ENCODE data around the gene HINFP. TPM values are rescaled to one million over a fixed set of nuclear protein-coding genes. Genes with fewer than 3 reads are reported as not detected.

The HINFP gene
- total and polyA plus RNA-seq, 3 experiments from 2014 or later, result 14.6 to 29.1 (median 26.8) TPM

- Mint-ChIP-seq H3K27me3 (peaks cover 0 to 2% of the 10 kb centered on the region in 2 donors), H3K36me3 (peaks cover 0 to 12% (median 3%) of the 10 kb centered on the region in 3 donors), H3K4me3 (peak overlapping the region in 2 of 7 donors; percentile 70 to 78), H3K27ac (peak overlapping the region in 1 of 8 donors; percentile 54), H3K9me3 (no peaks in the 10 kb centered on the region), H3K4me1 (peaks cover 17 to 30% (median 22%) of the 10 kb centered on the region in 3 donors)
- ChIA-PET POLR2A (no interaction called here), CTCF (interaction anchor here (1.0 to 2.9 kb wide), 2 partner anchors 7 to 25 kb away, joined by 3 to 13 read pairs; a partner anchor contains a TSS)
- Histone ChIP-seq H3K27me3 (ENCODE audit: insufficient read depth, low read length, poor library complexity, severe bottlenecking) (no peaks in the 10 kb centered on the region), H3K27ac (ENCODE audit: low read depth, low read length) (peak overlapping the region; percentile 79), H3K36me3 (ENCODE audit: insufficient read depth, low read length) (peaks cover 2% of the 10 kb centered on the region), H3K9me3 (ENCODE audit: low read length) (no peaks in the 10 kb centered on the region), H3K4me3 (ENCODE audit: low read length) (no peak overlapping the region), H3K4me1 (ENCODE audit: insufficient read depth, low read length) (peaks cover 15% of the 10 kb centered on the region)
- no peak for DNase-seq
Measured at GRCh38 chr11:119087123-119087522, 34.3 kb upstream of the HINFP start.

DNA sequence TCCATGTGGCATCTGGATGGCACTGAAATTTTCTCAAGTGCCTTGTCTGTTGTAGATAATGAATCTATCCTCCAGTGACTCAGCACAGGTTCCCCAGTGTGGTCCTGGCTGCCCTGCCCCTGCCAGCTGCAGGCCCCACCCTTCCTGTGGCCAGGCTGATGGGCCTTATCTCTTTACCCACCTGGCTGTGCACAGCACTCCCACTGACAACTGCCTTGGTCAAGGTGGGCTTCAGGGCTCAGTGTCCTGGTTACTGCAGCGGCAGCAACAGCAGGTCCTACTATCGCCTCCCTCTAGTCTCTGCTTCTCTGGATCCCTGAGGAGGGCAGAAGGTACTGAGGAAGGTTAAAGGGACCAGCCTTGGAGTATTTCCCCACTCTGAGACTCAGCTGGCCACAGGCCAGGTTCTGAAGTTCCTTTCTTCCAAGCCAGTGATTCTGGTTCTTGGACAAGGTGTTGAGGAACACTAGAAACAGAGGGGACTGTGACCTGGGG is 33.6 kb upstream of the HINFP start:
- DNase-seq, result no peak
- H3K27me3 ChIP-seq (ENCODE audit: insufficient read depth, low read length, poor library complexity, severe bottlenecking), result no peaks in the 10 kb centered on the region
- Mint-ChIP-seq H3K4me1 (peaks cover 23 to 37% (median 28%) of the 10 kb centered on the region in 3 donors), H3K27ac (peak overlapping the region in 1 of 8 donors; percentile 54), H3K4me3 (peak overlapping the region in 2 of 7 donors; percentile 26 to 78), H3K27me3 (peaks cover 0 to 2% of the 10 kb centered on the region in 2 donors), H3K9me3 (no peaks in the 10 kb centered on the region), H3K36me3 (peaks cover 0 to 12% (median 3%) of the 10 kb centered on the region in 3 donors)
- no peaks in the 10 kb centered on the region for H3K36me3 ChIP-seq (ENCODE audit: insufficient read depth, low read length)
- POLR2A ChIA-PET, result no interaction called here
- H3K4me1 ChIP-seq (ENCODE audit: insufficient read depth, low read length), result peaks cover 20% of the 10 kb centered on the region
- CTCF ChIA-PET, result interaction anchor here (1.0 kb wide), 1 partner anchor 24 kb away, joined by 3 read pairs; no protein-coding TSS in a partner anchor
- no peaks in the 10 kb centered on the region for H3K9me3 ChIP-seq (ENCODE audit: low read length)
- H3K4me3 ChIP-seq (ENCODE audit: low read length), result no peak overlapping the region
- peak overlapping the region; percentile 79 for H3K27ac ChIP-seq (ENCODE audit: low read depth, low read length)

GRCh38 chr11:119088406-119088805 is 33.0 kb upstream of the HINFP start:
- H3K36me3 Mint-ChIP-seq, result peaks cover 0 to 12% (median 3%) of the 10 kb centered on the region in 3 donors
- H3K27me3 Mint-ChIP-seq, result peaks cover 0 to 2% of the 10 kb centered on the region in 2 donors
- Histone ChIP-seq H3K4me3 (ENCODE audit: low read length) (no peak overlapping the region), H3K27me3 (ENCODE audit: insufficient read depth, low read length, poor library complexity, severe bottlenecking) (no peaks in the 10 kb centered on the region), H3K36me3 (ENCODE audit: insufficient read depth, low read length) (no peaks in the 10 kb centered on the region), H3K27ac (ENCODE audit: low read depth, low read length) (peak overlapping the region; percentile 79), H3K4me1 (ENCODE audit: insufficient read depth, low read length) (peaks cover 26% of the 10 kb centered on the region), H3K9me3 (ENCODE audit: low read length) (no peaks in the 10 kb centered on the region)
- CTCF ChIA-PET, result no interaction called here
- no peak overlapping the region for H3K27ac Mint-ChIP-seq
- DNase-seq, result no peak
- H3K9me3 Mint-ChIP-seq, result no peaks in the 10 kb centered on the region
- peak overlapping the region in 1 of 7 donors; percentile 49 for H3K4me3 Mint-ChIP-seq
- H3K4me1 Mint-ChIP-seq, result peaks cover 27 to 43% (median 34%) of the 10 kb centered on the region in 3 donors
- POLR2A ChIA-PET, result no interaction called here

GRCh38 chr11:119089319-119089718 is 32.1 kb upstream of the HINFP start:
- Mint-ChIP-seq H3K9me3 (no peaks in the 10 kb centered on the region), H3K4me3 (peak overlapping the region in 1 of 7 donors; percentile 59), H3K27ac (peak overlapping the region in 1 of 8 donors; percentile 59), H3K4me1 (peaks cover 34 to 48% (median 41%) of the 10 kb centered on the region in 3 donors), H3K27me3 (peaks cover 0 to 2% of the 10 kb centered on the region in 2 donors), H3K36me3 (peaks cover 0 to 19% (median 3%) of the 10 kb centered on the region in 3 donors)
- ChIA-PET POLR2A (no interaction called here), CTCF (no interaction called here)
- no peaks in the 10 kb centered on the region for H3K9me3 ChIP-seq (ENCODE audit: low read length)
- H3K4me1 ChIP-seq (ENCODE audit: insufficient read depth, low read length), result peaks cover 31% of the 10 kb centered on the region
- no peak overlapping the region for H3K4me3 ChIP-seq (ENCODE audit: low read length)
- no peaks in the 10 kb centered on the region for H3K36me3 ChIP-seq (ENCODE audit: insufficient read depth, low read length)
- no peaks in the 10 kb centered on the region for H3K27me3 ChIP-seq (ENCODE audit: insufficient read depth, low read length, poor library complexity, severe bottlenecking)
- DNase-seq, result no peak
- H3K27ac ChIP-seq (ENCODE audit: low read depth, low read length), result peak overlapping the region; percentile 79

GRCh38 chr11:119091178-119091577 is 30.2 kb upstream of the HINFP start:
- Mint-ChIP-seq H3K4me1 (peaks cover 28 to 37% (median 36%) of the 10 kb centered on the region in 3 donors), H3K9me3 (peaks cover 0 to 2% (median 0%) of the 10 kb centered on the region in 5 donors), H3K4me3 (peak overlapping the region in 1 of 7 donors; percentile 76), H3K27ac (no peak overlapping the region), H3K27me3 (peaks cover 0 to 6% of the 10 kb centered on the region in 2 donors), H3K36me3 (peaks cover 0 to 20% (median 3%) of the 10 kb centered on the region in 3 donors)
- no peak overlapping the region for H3K4me3 ChIP-seq (ENCODE audit: low read length)
- H3K27me3 ChIP-seq (ENCODE audit: insufficient read depth, low read length, poor library complexity, severe bottlenecking), result no peaks in the 10 kb centered on the region
- H3K9me3 ChIP-seq (ENCODE audit: low read length), result no peaks in the 10 kb centered on the region
- H3K27ac ChIP-seq (ENCODE audit: low read depth, low read length), result peak overlapping the region; percentile 6
- DNase-seq, result no peak
- ChIA-PET CTCF (no interaction called here), POLR2A (interaction anchor here (0.6 to 1.2 kb wide), 2 partner anchors 23 to 387 kb away, joined by 3 to 7 read pairs; partner anchors contain the start of gene VPS11)
- no peaks in the 10 kb centered on the region for H3K36me3 ChIP-seq (ENCODE audit: insufficient read depth, low read length)
- H3K4me1 ChIP-seq (ENCODE audit: insufficient read depth, low read length), result peaks cover 22% of the 10 kb centered on the region

DNA sequence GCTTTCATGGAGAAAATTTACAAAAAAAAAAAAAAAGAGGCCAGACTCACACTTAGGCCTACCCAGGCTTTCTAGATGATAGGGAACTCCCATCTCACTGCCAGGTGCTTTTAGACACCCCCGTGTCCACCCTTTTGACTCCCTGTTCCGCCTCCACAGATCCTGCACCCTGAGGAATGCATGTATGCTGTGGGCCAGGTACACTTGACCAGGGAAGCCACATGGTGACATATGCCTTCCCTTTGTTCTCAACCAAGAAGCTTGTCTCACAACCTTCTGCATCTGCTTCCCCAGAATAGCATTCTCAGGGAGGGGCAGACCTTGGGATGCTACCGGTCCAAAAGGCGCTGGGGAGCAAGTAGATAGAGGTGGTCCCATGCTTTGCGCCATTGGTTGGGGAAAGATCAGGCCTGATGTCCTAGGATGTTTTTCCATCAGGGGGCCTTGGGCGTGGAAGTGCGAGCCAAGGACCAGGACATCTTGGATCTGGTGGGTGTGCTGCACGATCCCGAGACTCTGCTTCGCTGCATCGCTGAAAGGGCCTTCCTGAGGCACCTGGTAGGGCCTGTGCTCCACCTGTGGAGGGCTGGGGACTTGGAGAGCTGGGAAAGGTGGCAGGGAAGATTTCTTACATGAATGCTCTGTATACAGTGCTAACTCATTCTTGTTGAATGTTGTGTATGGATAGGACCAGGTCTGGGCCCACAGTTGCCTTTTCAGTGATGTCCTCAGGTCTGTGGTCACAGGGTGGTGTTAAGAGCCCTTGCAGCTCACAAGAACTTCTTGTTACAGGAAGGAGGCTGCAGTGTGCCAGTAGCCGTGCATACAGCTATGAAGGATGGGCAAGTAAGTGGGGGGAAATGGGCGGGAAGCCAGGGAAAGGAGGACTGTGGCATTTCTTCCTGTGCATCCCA is 29.2 kb upstream of the HINFP start:
- POLR2A ChIA-PET, result interaction anchor here (0.6 to 1.5 kb wide), 4 partner anchors 7 to 389 kb away, joined by 3 to 7 read pairs (median 5); partner anchors contain the start of genes HMBS and VPS11
- Histone ChIP-seq H3K27ac (ENCODE audit: low read depth, low read length) (no peak overlapping the region), H3K4me3 (ENCODE audit: low read length) (peak overlapping the region; percentile 88), H3K36me3 (ENCODE audit: insufficient read depth, low read length) (peaks cover 8% of the 10 kb centered on the region), H3K4me1 (ENCODE audit: insufficient read depth, low read length) (peaks cover 21% of the 10 kb centered on the region), H3K27me3 (ENCODE audit: insufficient read depth, low read length, poor library complexity, severe bottlenecking) (no peaks in the 10 kb centered on the region), H3K9me3 (ENCODE audit: low read length) (no peaks in the 10 kb centered on the region)
- Mint-ChIP-seq H3K9me3 (peaks cover 0 to 2% (median 0%) of the 10 kb centered on the region in 5 donors), H3K36me3 (peaks cover 0 to 29% (median 6%) of the 10 kb centered on the region in 3 donors), H3K4me1 (peaks cover 30 to 38% (median 35%) of the 10 kb centered on the region in 3 donors), H3K27me3 (peaks cover 0 to 6% of the 10 kb centered on the region in 2 donors), H3K4me3 (peak overlapping the region in 6 of 7 donors; percentile 14 to 84 (median 42)), H3K27ac (peak overlapping the region in 6 of 8 donors; percentile 5 to 87 (median 49))
- DNase-seq, result no peak
- CTCF ChIA-PET, result interaction anchor here (0.7 to 1.1 kb wide), 2 partner anchors 9 to 104 kb away, joined by 3 to 6 read pairs; no protein-coding TSS in a partner anchor

DNA sequence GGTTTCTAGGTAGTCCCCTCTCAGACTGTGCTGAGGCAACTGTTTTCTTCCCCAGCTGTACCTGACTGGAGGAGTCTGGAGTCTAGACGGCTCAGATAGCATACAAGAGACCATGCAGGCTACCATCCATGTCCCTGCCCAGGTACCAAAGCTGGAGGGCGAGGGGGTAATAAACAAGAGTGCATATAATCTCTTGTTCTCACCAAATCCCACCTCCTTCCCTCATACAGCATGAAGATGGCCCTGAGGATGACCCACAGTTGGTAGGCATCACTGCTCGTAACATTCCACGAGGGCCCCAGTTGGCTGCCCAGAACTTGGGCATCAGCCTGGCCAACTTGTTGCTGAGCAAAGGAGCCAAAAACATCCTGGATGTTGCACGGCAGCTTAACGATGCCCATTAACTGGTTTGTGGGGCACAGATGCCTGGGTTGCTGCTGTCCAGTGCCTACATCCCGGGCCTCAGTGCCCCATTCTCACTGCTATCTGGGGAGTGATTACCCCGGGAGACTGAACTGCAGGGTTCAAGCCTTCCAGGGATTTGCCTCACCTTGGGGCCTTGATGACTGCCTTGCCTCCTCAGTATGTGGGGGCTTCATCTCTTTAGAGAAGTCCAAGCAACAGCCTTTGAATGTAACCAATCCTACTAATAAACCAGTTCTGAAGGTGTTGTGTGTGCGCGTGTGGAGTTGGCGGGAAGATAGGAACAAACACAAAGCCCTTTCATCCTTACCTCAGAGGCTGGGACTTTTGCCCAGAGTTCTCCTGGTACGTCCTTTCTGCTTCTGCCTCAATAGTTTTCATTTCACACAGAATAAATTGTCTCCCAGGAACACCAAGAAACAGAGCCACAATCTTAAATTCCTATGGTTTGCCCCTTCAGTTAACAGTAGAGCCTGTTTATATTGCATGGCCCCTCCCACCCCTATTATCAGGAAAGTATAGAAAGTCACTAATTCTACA is 28.2 kb upstream of the HINFP start:
- no peaks in the 10 kb centered on the region for H3K27me3 ChIP-seq (ENCODE audit: insufficient read depth, low read length, poor library complexity, severe bottlenecking)
- no peak for DNase-seq
- peaks cover 26 to 34% (median 34%) of the 10 kb centered on the region in 3 donors for H3K4me1 Mint-ChIP-seq
- H3K27me3 Mint-ChIP-seq, result peaks cover 0 to 6% of the 10 kb centered on the region in 2 donors
- peaks cover 0 to 2% (median 0%) of the 10 kb centered on the region in 5 donors for H3K9me3 Mint-ChIP-seq
- H3K36me3 Mint-ChIP-seq, result peaks cover 0 to 38% (median 12%) of the 10 kb centered on the region in 3 donors
- ChIA-PET POLR2A (interaction anchor here (0.9 to 2.2 kb wide), 4 partner anchors 8 to 29 kb away, joined by 3 to 13 read pairs (median 6); partner anchors contain the start of genes HINFP and HMBS), CTCF (interaction anchor here (0.7 to 1.8 kb wide), 5 partner anchors 7 to 103 kb away, joined by 3 to 13 read pairs (median 6); partner anchors contain the start of genes HMBS and VPS11)
- peak overlapping the region; percentile 88 for H3K4me3 ChIP-seq (ENCODE audit: low read length)
- H3K4me1 ChIP-seq (ENCODE audit: insufficient read depth, low read length), result peaks cover 21% of the 10 kb centered on the region
- H3K27ac ChIP-seq (ENCODE audit: low read depth, low read length), result peak overlapping the region; percentile 84
- peaks cover 10% of the 10 kb centered on the region for H3K36me3 ChIP-seq (ENCODE audit: insufficient read depth, low read length)
- H3K9me3 ChIP-seq (ENCODE audit: low read length), result no peaks in the 10 kb centered on the region
- peak overlapping the region; percentile 84 to 97 (median 91) for H3K4me3 Mint-ChIP-seq
- H3K27ac Mint-ChIP-seq, result peak overlapping the region; percentile 69 to 92 (median 84)

All from CD8-positive, alpha-beta memory T cell (primary cell).